NCI-H1092 treated with DMSO at 0.1 percent for 48 hours (cell line): ENCODE results near the gene SYNDIG1.
A peak's percentile ranks its signal among the peaks of the same experiment; 100 is the strongest.

Experiments
- DNase-seq: peaks from one replicate; lab custom pipeline; 2025; lab: John Stamatoyannopoulos, UW

The SYNDIG1 gene

GRCh38 chr20:24472426-24472825 is 3.0 kb downstream of the SYNDIG1 start:
- no peak for DNase-seq

GRCh38 chr20:24473435-24474223 is 4.2 kb downstream of the SYNDIG1 start:
- no peak for DNase-seq

DNA sequence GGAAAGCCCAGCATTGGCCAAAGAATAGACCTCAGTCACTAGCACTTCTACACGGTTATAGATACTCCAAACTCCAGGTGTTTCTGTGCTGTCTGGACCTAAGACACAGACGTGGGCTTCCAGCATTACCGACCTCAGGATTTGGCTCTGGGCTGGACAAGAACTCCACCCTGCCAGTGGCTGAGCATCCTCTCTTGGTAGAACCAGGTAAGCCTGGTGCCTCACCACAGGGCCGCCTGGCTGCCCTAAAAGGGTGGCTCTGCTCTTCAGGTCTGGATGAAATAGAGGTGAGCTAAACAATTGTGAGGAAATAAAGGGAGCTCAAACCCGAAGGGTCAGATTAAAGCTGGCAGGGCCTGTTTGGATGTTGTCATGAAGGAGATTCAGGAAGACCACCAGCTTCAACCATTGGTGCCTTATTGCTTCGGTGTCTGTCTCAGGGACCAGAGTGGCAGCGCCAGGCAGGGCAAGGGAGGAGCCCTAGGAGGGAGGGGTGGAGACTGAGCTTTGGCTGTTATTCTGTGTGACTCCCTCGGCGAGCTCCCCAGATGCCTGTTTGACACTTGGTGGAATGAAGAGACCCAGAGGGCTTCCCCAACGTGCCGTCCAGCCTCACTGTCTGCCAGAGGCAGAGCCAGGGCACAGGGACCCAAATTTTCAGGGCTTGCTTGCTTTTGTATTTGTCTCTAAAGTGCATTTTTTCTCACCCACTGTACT is 8.6 kb downstream of the SYNDIG1 start:
- DNase-seq = no peak

DNA sequence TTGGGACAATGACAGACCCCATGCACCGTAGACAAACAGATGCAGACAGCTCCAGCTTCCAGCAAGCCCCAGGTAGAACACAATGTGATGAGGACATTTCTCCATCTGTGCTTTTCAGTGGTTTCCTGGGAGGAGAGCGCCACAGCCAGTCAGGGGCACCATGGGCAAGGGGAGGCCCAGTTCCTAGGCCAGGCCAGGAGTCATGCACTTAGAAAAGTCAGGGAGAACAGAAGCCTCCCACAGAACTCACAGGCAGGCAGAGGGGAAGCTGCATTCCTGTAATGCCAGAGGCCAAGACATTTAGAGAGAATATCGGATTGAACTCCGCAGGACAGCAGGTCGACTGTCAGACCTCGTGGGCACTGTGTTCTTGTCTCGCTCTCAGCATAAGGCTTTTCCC is 9.2 kb downstream of the SYNDIG1 start:
- no peak for DNase-seq

- no peak for DNase-seq
Observed at GRCh38 chr20:24479106-24479505, 9.7 kb downstream of the SYNDIG1 start.

DNA sequence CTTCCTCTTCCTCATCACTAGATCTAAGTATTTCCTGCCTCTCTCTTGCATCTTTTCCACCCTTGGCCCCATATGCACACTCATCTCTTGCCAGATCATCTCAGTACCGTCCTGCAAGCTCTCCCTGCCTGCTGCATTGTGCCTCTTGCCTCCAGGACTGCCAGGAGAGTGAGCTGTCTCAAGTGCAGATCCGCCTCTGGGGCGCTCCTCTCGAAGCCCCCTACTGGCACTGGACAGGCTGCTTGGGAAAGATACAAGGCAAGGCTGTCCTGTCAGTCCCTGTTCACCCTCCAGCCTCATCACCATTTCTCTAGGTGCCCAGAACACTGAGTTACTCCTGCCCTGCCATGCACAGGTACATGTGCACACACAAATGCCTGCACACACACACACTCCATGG is 10.2 kb downstream of the SYNDIG1 start:
- no peak for DNase-seq

- no peak for DNase-seq
Observed at GRCh38 chr20:24480509-24480908, 11.1 kb downstream of the SYNDIG1 start.

- DNase-seq = no peak
Observed at GRCh38 chr20:24481173-24481572, 11.7 kb downstream of the SYNDIG1 start.

DNA sequence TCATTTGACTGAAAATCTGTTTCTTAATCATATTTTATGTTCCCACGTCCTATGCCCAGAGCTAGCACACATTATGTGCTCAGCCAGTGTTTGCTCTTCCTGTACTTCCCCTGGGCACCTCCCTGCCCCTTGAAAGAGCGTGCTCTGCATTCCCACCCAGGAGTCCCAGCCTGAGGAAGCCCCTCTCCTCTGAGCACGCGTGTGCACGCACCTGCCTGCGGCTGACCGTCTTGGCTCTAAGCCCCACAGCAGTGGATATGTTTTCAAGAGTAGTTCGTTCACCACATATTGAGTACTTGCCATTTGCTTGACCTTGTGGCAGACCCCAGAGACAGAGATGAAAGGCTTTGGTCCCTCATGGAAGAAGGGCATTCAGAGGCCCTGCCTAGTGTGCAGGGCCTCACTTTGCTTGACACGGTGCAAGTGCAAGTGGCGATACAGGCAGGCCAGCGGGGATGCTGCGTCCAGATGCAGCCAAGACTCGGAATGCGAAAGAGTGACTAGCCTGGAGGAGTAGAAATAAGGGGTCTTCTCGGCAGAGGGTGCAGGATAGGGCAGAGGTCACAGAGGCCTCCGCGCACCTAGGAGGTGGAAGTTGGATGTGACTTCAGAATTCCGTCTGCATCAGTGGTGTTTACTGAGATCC is 14.1 kb downstream of the SYNDIG1 start:
- DNase-seq = no peak

DNA sequence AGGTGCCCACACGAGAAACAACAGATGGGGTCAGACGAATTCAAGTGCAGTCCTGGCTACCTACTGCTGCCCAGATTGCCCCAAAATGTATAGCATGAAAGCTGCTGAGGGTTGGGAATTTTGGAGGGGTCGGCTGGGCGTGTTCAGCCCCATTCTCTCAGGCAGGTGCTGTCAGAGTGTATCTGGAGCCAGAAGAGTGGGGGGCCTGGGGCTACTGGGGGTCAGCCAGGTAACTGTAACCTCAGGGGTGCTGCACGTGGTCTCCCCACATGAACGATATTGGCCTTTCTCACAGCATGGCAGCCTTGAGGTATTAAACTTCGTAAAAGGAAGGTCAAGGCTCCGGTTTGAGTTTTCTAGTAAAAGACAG is 14.6 kb downstream of the SYNDIG1 start:
- DNase-seq = no peak

- DNase-seq = no peak
Observed at GRCh38 chr20:24485981-24486380, 16.6 kb downstream of the SYNDIG1 start.

- DNase-seq = no peak
Observed at GRCh38 chr20:24487240-24487639, 17.8 kb downstream of the SYNDIG1 start.

DNA sequence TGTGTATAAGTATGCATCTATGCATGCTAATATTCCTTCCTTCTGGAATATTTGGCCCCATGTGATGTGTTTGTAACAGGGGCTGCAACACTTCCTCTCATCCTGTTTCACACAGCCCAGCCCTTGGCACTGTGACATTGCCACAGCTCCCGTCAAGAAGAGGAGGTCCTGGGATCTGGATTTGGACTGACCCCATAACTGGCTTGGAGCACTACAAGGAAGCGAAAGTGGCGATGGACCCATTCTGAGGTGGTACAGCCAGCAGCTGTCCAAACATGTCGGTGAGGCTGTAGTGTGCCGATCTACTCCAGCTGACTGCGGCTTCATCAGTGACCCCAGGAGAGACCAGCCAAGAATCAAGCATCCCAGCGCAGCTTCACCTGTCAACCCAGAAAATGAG is 18.2 kb downstream of the SYNDIG1 start:
- DNase-seq = peak; percentile 57

DNA sequence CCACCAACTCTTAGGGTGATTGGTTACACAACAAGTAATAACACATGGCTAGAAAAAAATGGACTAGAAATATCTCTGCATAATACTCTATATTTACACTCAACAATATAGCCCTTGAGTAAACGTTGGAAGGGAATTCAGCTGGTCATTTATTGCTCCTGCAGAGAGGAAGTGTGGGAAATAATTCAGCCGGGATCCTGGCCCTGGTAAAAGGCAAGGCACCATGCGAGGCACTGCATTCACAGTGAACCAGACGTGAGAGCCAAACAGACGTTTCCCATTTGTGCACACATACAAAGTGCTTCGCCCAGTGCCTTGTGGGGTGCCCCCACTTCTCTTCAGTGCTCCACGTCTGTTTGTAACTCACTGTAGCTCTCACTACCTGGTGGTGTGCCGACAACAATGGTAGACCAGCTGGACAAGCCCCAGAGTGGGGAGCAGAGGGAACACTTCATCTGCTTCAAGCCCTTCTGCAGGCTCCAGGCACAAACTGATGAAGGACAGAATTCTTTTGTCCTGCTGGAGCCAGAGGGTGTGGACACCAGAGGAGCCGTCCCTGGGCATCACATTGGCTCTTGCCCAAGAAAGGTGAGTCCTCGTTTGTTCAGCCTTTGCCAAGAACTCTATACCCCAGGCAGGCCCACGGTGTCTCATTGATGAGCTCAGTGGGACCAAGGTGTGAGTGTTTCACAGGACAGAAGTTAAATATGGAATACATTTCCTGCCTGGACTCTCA is 18.8 kb downstream of the SYNDIG1 start:
- peak; percentile 57 for DNase-seq

DNA sequence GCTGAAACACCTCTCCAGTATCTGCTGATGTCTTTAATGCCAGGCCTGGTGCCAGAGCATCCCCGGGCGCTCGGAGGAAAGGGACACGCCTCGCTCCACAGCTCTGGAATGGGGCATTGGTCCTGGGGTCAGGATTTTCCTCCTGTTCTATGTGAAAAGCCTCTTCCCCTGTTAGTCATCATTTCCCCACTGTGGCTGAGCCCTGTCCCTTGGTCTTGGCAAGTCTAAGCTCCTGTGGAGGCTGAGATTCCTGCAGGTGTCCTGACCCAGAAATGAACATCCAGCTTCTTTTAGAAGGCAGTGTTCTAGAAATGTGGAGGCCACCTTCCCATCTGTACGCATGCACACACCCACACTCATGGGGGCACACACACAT is 19.4 kb downstream of the SYNDIG1 start:
- DNase-seq = no peak

- no peak for DNase-seq
Observed at GRCh38 chr20:24489193-24489592, 19.8 kb downstream of the SYNDIG1 start.

- DNase-seq = no peak
Observed at GRCh38 chr20:24489631-24490260, 20.3 kb downstream of the SYNDIG1 start.

DNA sequence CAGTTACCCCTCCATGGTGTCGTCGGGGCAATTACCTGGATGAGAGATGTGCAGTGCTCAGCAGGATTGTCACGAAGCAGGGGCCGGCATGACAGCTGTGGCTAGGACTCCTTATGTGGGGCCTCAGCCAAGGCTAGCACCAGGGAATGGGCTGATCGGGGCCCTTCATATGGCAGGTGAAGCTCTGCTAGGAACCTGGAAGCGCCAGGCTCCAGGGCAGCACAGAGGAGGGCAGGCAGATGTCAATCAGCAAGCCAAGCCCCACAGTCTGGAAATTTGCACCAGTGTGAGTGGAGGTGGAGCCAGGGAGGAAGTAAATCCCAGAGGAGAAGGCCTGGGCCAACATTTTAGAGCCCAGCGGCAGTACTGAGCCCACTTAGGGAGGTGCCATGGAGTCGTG is 21.2 kb downstream of the SYNDIG1 start:
- no peak for DNase-seq

DNA sequence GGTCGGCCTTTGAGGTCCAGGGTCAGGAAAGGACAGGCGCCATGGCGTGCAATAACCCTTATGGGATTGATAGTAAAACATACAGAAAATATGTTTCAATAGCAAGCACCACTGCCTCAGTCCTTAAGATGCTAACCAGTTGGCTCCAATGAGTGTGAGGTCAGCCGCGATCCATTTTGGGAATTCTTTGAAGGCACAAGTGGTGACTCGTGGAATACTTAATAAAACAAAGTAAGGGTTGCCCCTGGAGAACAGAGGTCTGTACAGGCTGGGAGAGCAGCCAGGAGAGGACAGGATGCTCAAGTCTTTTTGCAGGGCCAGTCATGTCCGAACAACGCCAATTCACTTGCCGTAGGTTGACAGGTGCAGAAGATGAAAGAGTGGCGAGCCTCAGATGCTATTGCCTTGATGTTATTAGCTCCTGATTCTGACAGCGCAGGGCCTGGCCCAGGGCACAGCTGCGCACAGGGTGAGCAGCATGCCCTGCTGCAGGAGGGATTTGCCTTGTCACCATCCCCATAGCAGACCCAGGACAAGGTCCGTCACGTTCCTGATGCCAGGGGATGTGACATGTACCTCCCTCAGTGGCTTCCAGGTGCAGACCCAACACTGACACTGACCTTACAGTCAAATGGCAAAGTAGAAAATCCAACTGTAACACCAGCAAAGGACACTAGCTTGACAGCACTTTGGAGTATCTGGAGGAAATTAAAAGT is 21.8 kb downstream of the SYNDIG1 start:
- DNase-seq = no peak

GRCh38 chr20:24492031-24492607 is 22.7 kb downstream of the SYNDIG1 start:
- DNase-seq = no peak

DNA sequence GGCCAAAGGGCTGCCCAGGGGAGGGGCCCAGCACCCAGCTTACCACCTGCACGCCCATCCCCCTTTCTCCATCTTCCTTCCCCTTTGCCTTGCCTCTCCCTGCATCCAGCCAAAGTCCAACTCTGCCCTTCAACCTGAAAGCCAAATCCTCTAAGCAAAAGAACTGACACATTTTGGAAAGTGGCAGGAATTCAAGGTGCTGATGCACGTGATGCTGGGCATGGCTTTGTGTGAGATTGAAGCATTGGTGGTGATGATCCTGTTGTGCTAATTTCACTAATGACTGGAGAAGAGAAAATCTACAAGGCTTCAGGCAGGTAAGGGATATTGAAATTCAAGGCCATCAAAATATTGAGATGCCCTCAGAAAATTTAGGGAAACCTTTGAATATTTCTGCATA is 23.3 kb downstream of the SYNDIG1 start:
- no peak for DNase-seq
